HCT116 (cell line): Measurements from ENCODE around the gene ELAPOR1. TPM values are rescaled to one million over a fixed set of nuclear protein-coding genes. Genes with fewer than 3 reads are reported as not detected.

Experiments
- ATAC-seq: fragments of 200-7000 bp; cut with Tn5 transposase; 2 replicates; pipeline ENCODE4 v1.9.1; 2020; ENCODE audit warnings: mild to moderate bottlenecking, moderate library complexity
- BruUV-seq: library from RNA; stranded (reverse); fragments of 400-500 nt; replicated peaks from 2 replicates; lab custom pipeline; 2021; lab: Mats Ljungman, UMichigan
- CTCF ChIA-PET: fragments of 300-600 bp; sonication (Branson Sonifier 250); formaldehyde crosslinking; loops from one replicate; lab custom pipeline; 2021; ENCODE audit warnings: antibody characterized with exemption; lab: Charles Lee
- POLR2A ChIA-PET: fragments of 300-600, 350-600 bp; sonication (Branson Sonifier 250); formaldehyde crosslinking; loops from one replicate; lab custom pipeline; 2021; ENCODE audit warnings: antibody characterized with exemption; lab: Charles Lee
- RAD21 ChIA-PET, 2 experiments: fragments of 300-600 bp; sonication (Branson Sonifier 250); formaldehyde crosslinking; loops; one replicate each; lab custom pipeline; 2023; ENCODE audit warnings: low total read pairs in 2 of 2; ENCODE audit not compliant: uncharacterized antibody in 2 of 2, unreplicated experiment in 2 of 2, low non-redundant PET in 1 of 2; lab: Charles Lee
- DNase-seq: peaks from one replicate; pipeline ENCODE4 v3.0.0-alpha.2; 2010; ENCODE audit warnings: low read depth, low spot score
- H2AFZ ChIP-seq: fragments of 200-600 bp; shearing (Covaris generic), sonication (generic); 2 replicates; pipeline ENCODE4 v1.6.1; 2017; ENCODE audit warnings: low read depth, mixed run types, mixed read lengths, antibody characterized with exemption, low read length; ENCODE audit not compliant: poor library complexity, severe bottlenecking
- H3K27ac ChIP-seq: 2 replicates; pipeline ENCODE4 v1.5.1; 2012; ENCODE audit warnings: low read depth, low read length
- H3K27me3 ChIP-seq: fragments of 200-600 bp; sonication (generic); 2 replicates; pipeline ENCODE4 v1.6.1; 2016; ENCODE audit warnings: mixed run types, low read length, mixed read lengths; ENCODE audit not compliant: insufficient read depth
- H3K36me3 ChIP-seq, 2 experiments: fragments of 200-500 bp in 1 of 2; fragments of 200-600 bp in 1 of 2; sonication (Bioruptor generic) in 1 of 2; sonication (generic) in 1 of 2; 2 replicates each; pipeline versions ENCODE4 v1.5.1 to v1.6.1; 2014 to 2016; ENCODE audit warnings: low read length in 2 of 2, inconsistent platforms in 1 of 2, mixed read lengths in 1 of 2, mixed run types in 1 of 2; ENCODE audit not compliant: insufficient read depth in 2 of 2, control insufficient read depth in 1 of 2
- H3K4me1 ChIP-seq, 2 experiments: fragments of 200-600 bp in 1 of 2; sonication (generic) in 1 of 2; 2 replicates each; pipeline versions ENCODE4 v1.5.1 to v1.6.1; 2012 to 2017; ENCODE audit warnings: low read length in 2 of 2, inconsistent platforms in 1 of 2, mild to moderate bottlenecking in 1 of 2, mixed read lengths in 1 of 2, mixed run types in 1 of 2, moderate library complexity in 1 of 2; ENCODE audit not compliant: insufficient read depth in 2 of 2, control insufficient read depth in 1 of 2
- H3K4me2 ChIP-seq: fragments of 200-600 bp; sonication (generic); 2 replicates; pipeline ENCODE4 v1.6.1; 2017; ENCODE audit warnings: mixed run types, low read length, mixed read lengths
- H3K4me3 ChIP-seq, 2 experiments: fragments of 200-600 bp in 1 of 2; sonication (generic) in 1 of 2; replicated peaks in 1 of 2; 2 replicates each; pipeline ENCODE4 v1.5.1; 2011 to 2016; ENCODE audit warnings: low read length in 2 of 2, control low read depth in 1 of 2, low read depth in 1 of 2, mild to moderate bottlenecking in 1 of 2, mixed read lengths in 1 of 2, mixed run types in 1 of 2
- H3K79me2 ChIP-seq: fragments of 200-600 bp; sonication (generic); 2 replicates; pipeline ENCODE4 v1.6.1; 2017; ENCODE audit warnings: mild to moderate bottlenecking, mixed run types, low read length, moderate library complexity, mixed read lengths; ENCODE audit not compliant: insufficient read depth
- H3K9ac ChIP-seq: fragments of 200-600 bp; sonication (generic); 2 replicates; pipeline ENCODE4 v1.6.1; 2016; ENCODE audit warnings: low read length, mixed read lengths
- H3K9me2 ChIP-seq: fragments of 200-600 bp; sonication (generic), shearing (Covaris generic); 2 replicates; pipeline ENCODE4 v1.6.1; 2017; ENCODE audit warnings: mixed run types, mild to moderate bottlenecking, moderate library complexity; ENCODE audit not compliant: insufficient read depth
- H3K9me3 ChIP-seq, 2 experiments: fragments of 200-500 bp in 1 of 2; fragments of 200-600 bp in 1 of 2; sonication (Bioruptor generic) in 1 of 2; sonication (generic) in 1 of 2; 2 replicates each; pipeline ENCODE4 v1.6.1; 2014 to 2017; ENCODE audit warnings: low read length in 2 of 2, mixed read lengths in 2 of 2, inconsistent platforms in 1 of 2, low read depth in 1 of 2, mild to moderate bottlenecking in 1 of 2, mixed run types in 1 of 2, moderate library complexity in 1 of 2; ENCODE audit not compliant: control insufficient read depth in 1 of 2, insufficient read depth in 1 of 2
- H4K20me1 ChIP-seq: fragments of 200-600 bp; sonication (generic), shearing (Covaris generic); 2 replicates; pipeline ENCODE4 v1.6.1; 2017; ENCODE audit warnings: mixed run types, mild to moderate bottlenecking, moderate library complexity; ENCODE audit not compliant: insufficient read depth
- CBX3 ChIP-seq: IDR thresholded peaks from 2 replicates; pipeline ENCODE4 v1.6.1; 2012; ENCODE audit warnings: low read depth
- CTCF ChIP-seq, 3 experiments: fragments of 200-600 bp in 1 of 3; sonication (generic) in 1 of 3; IDR thresholded peaks in 2 of 3; conservative IDR thresholded peaks in 1 of 3; 2 replicates each; pipeline ENCODE4 v1.5.1; 2012 to 2017; ENCODE audit warnings: low read depth in 2 of 3, low read length in 2 of 3, antibody characterized with exemption in 1 of 3, borderline replicate concordance in 1 of 3, control low read depth in 1 of 3, mild to moderate bottlenecking in 1 of 3, mixed read lengths in 1 of 3, mixed run types in 1 of 3, moderate library complexity in 1 of 3; ENCODE audit not compliant: insufficient read depth in 1 of 3
- EGR1 ChIP-seq: IDR thresholded peaks from 2 replicates; pipeline ENCODE4 v1.6.1; 2012; ENCODE audit warnings: low read depth
- EZH2phosphoT487 ChIP-seq: fragments of 200-600 bp; IDR thresholded peaks from 2 replicates; pipeline ENCODE4 v1.6.1; 2018; ENCODE audit warnings: antibody characterized with exemption, borderline replicate concordance
- FOSL1 ChIP-seq: IDR thresholded peaks from 2 replicates; pipeline ENCODE4 v1.6.1; 2012; ENCODE audit warnings: low read depth
- POLR2A ChIP-seq: IDR thresholded peaks from 2 replicates; pipeline ENCODE4 v1.7.0; 2011; ENCODE audit warnings: borderline replicate concordance; ENCODE audit not compliant: insufficient read depth, insufficient read length; ENCODE audit errors: extremely low read depth
- POLR2AphosphoS5 ChIP-seq: IDR thresholded peaks from 2 replicates; pipeline ENCODE4 v1.6.1; 2011; ENCODE audit warnings: mild to moderate bottlenecking, low read depth, low read length, moderate library complexity
- RAD21 ChIP-seq: IDR thresholded peaks from 2 replicates; pipeline ENCODE4 v1.6.1; 2012; ENCODE audit warnings: low read depth, mild to moderate bottlenecking
- SIN3A ChIP-seq: IDR thresholded peaks from 2 replicates; pipeline ENCODE4 v1.6.1; 2012; ENCODE audit warnings: low read depth
- SRF ChIP-seq: IDR thresholded peaks from 2 replicates; pipeline ENCODE4 v1.6.1; 2012; ENCODE audit warnings: low read depth
- intact Hi-C: fragments of 100-400 bp; cut with micrococcal nuclease; formaldehyde crosslinking; loops from 2 replicates; pipeline ENCODE4 v1.10.0; 2022
- total RNA-seq: library from RNA; stranded (reverse); gene quantifications from one replicate; pipeline ENCODE4 v1.2.1, GENCODE V29; 2021; ENCODE audit not compliant: unreplicated experiment

Gene ELAPOR1
- total RNA-seq, 1 experiment from 2014 or later: 0.57 TPM

GRCh38 chr1:109111386-109112055 lies 2.4 kb upstream of the ELAPOR1 start:
- Histone ChIP-seq H3K4me2 (no peak overlapping the region), H3K36me3 (no peaks in the 10 kb centered on the region), H4K20me1 (no peaks in the 10 kb centered on the region), H3K9me2 (no peaks in the 10 kb centered on the region), H3K79me2 (no peaks in the 10 kb centered on the region), H3K9me3 (no peaks in the 10 kb centered on the region), H3K4me1 (peaks cover 3 to 16% of the 10 kb centered on the region in 2 experiments; a peak in 3 of 4 replicates), H2AFZ (no peak overlapping the region), H3K27me3 (no peaks in the 10 kb centered on the region), H3K9ac (no peak overlapping the region), H3K27ac (no peak overlapping the region), H3K4me3 (no peak overlapping the region)
- ATAC-seq (no peak), DNase-seq (no peak)
- RAD21 ChIA-PET: no interaction called here
- BruUV-seq: no TSS peak
- TF ChIP-seq SIN3A (no peak), EGR1 (no peak), POLR2A (no peak), SRF (no peak), POLR2AphosphoS5 (no peak), CBX3 (no peak), EZH2phosphoT487 (no peak)
- POLR2A ChIA-PET: interaction anchor here (1.7 to 3.1 kb wide), 2 partner anchors 9 to 11 kb away, joined by 4 to 21 read pairs; no protein-coding TSS in a partner anchor
- intact Hi-C loops: loop anchor here (1.0 to 5.0 kb wide), 3 partner anchors 149 to 599 kb away; partner anchors contain the start of gene CLCC1
- CTCF ChIA-PET: interaction anchor here (1.0 to 2.7 kb wide), 9 partner anchors 11 to 419 kb away, joined by 3 to 18 read pairs (median 4); partner anchors contain the start of gene PRPF38B

- H3K9me3 ChIP-seq: no peaks in the 10 kb centered on the region
Observed at GRCh38 chr1:109112056-109112651, 1.8 kb upstream of the ELAPOR1 start.

More at GRCh38 chr1:109112056-109112651, 1.8 kb upstream of the ELAPOR1 start:
- Histone ChIP-seq H3K27ac (no peak overlapping the region), H3K36me3 (no peaks in the 10 kb centered on the region), H3K9ac (no peak overlapping the region), H3K27me3 (no peaks in the 10 kb centered on the region), H3K4me2 (peak overlapping the region; percentile 50), H3K9me2 (no peaks in the 10 kb centered on the region), H3K4me1 (peaks cover 3 to 16% of the 10 kb centered on the region in 2 experiments; a peak in 3 of 4 replicates), H3K4me3 (no peak overlapping the region), H4K20me1 (no peaks in the 10 kb centered on the region), H2AFZ (peak overlapping the region; percentile 97), H3K79me2 (no peaks in the 10 kb centered on the region)
- CTCF ChIA-PET: interaction anchor here (0.7 to 2.7 kb wide), 21 partner anchors 9 to 1330 kb away, joined by 3 to 18 read pairs (median 4); partner anchors contain the start of genes EEIG2, PRPF38B and TMEM167B
- RAD21 ChIA-PET: no interaction called here
- POLR2A ChIA-PET: interaction anchor here (1.0 to 3.1 kb wide), 3 partner anchors 9 to 70 kb away, joined by 3 to 21 read pairs (median 4); partner anchors contain the start of gene WDR47
- no peak for TF ChIP-seq FOSL1
- TF ChIP-seq CTCF (IDR thresholded peaks at IDR 0.05 in 2 of 3, conservative IDR thresholded peaks at IDR 0.05 in 1 of 3; ENCODE audit: borderline replicate concordance in 1 of 3, insufficient read depth in 1 of 3, low read depth in 2 of 3, low read length in 2 of 3): peak; percentile 43 to 61 (median 57); a peak in 5 of 6 replicates
- TF ChIP-seq RAD21: peak; percentile 80
- peak; percentile 53; the same call in 1 of the 2 replicates for TF ChIP-seq SRF
- no TSS peak for BruUV-seq
- intact Hi-C loops: loop anchor here (1.0 to 5.0 kb wide), 3 partner anchors 150 to 600 kb away; partner anchors contain the start of gene CLCC1
- peak; percentile 74 for ATAC-seq
- no peak for DNase-seq
